GM12878 (cell line): Measurements from ENCODE around the gene CATSPERZ. TPM values are rescaled to one million over a fixed set of nuclear protein-coding genes. Genes with fewer than 3 reads are reported as not detected.

Source experiments
- ATAC-seq: fragments of 200-7000 bp; cut with Tn5 transposase; 3 replicates; pipeline ENCODE4 v1.9.1; 2020; ENCODE audit warnings: mild to moderate bottlenecking, moderate library complexity
- BruUV-seq: library from RNA; stranded (reverse); fragments of 400-500 nt; replicated peaks from 2 replicates; lab custom pipeline; 2021; lab: Mats Ljungman, UMichigan
- CTCF ChIA-PET: fragments of 300-600 bp; sonication (Branson Sonifier 250); formaldehyde crosslinking; extraction: SDS; loops from one replicate; lab custom pipeline; 2021; ENCODE audit warnings: inconsistent platforms; lab: Yijun Ruan, JAX
- POLR2A ChIA-PET: fragments of 350-600 bp; formaldehyde crosslinking; extraction: SDS; loops from one replicate; lab custom pipeline; 2021; ENCODE audit warnings: inconsistent platforms; lab: Charles Lee
- RAD21 ChIA-PET: fragments of 300-600 bp; sonication (Branson Sonifier 250); formaldehyde crosslinking; loops from one replicate; lab custom pipeline; 2023; ENCODE audit warnings: antibody characterized with exemption; ENCODE audit not compliant: unreplicated experiment; lab: Charles Lee
- SMC1A ChIA-PET: fragments of 300-600 bp; sonication (Branson Sonifier 250); formaldehyde crosslinking; loops from one replicate; lab custom pipeline; 2023; ENCODE audit not compliant: unreplicated experiment, uncharacterized antibody; lab: Charles Lee
- DNase-seq: peaks from one replicate; pipeline ENCODE4 v3.0.0-alpha.2; 2011; ENCODE audit warnings: low read depth, low spot score
- FAIRE-seq: peaks from 3 replicates; lab custom pipeline; 2011; peaks lifted over from hg19 to GRCh38; lab: Jason Lieb, UNC
- H2AFZ ChIP-seq: 2 replicates; pipeline ENCODE4 v1.6.0; 2011; ENCODE audit warnings: low read depth, low read length, control low read depth; ENCODE audit not compliant: control insufficient read depth
- H3K27ac ChIP-seq: 2 replicates; pipeline ENCODE4 v1.5.1; 2011; ENCODE audit warnings: control low read depth; ENCODE audit not compliant: control insufficient read depth, insufficient read depth
- H3K27me3 ChIP-seq, 2 experiments: replicated peaks in 1 of 2; 2 replicates each; pipeline versions ENCODE4 v1.6.0 to v1.6.1; 2011; ENCODE audit warnings: low read length in 1 of 2; ENCODE audit not compliant: control insufficient read depth in 2 of 2, insufficient read depth in 2 of 2
- H3K36me3 ChIP-seq, 2 experiments: 2 replicates each; pipeline ENCODE4 v1.5.1; 2011; ENCODE audit warnings: low read length in 1 of 2; ENCODE audit not compliant: control insufficient read depth in 2 of 2, insufficient read depth in 2 of 2
- H3K4me1 ChIP-seq: 2 replicates; pipeline ENCODE4 v1.6.1; 2011; ENCODE audit warnings: mild to moderate bottlenecking, low read length, moderate library complexity, mixed read lengths; ENCODE audit not compliant: control insufficient read depth, insufficient read depth
- H3K4me2 ChIP-seq: 2 replicates; pipeline ENCODE4 v1.6.0; 2011; ENCODE audit warnings: control low read depth; ENCODE audit not compliant: control insufficient read depth, insufficient read depth
- H3K4me3 ChIP-seq: fragments of 200-600 bp; sonication (generic); 2 replicates; pipeline ENCODE4 v1.5.1; 2016
- H3K79me2 ChIP-seq: 2 replicates; pipeline ENCODE4 v1.6.0; 2011; ENCODE audit warnings: low read length; ENCODE audit not compliant: control insufficient read depth, insufficient read depth
- H3K9ac ChIP-seq: 2 replicates; pipeline ENCODE4 v1.8.0; 2011; ENCODE audit warnings: low read length, control low read depth, mixed read lengths; ENCODE audit not compliant: control insufficient read depth, insufficient read depth
- H3K9me3 ChIP-seq: replicated peaks from 3 replicates; pipeline ENCODE4 v1.5.1; 2011; ENCODE audit warnings: mild to moderate bottlenecking, low read length; ENCODE audit not compliant: control insufficient read depth, insufficient read depth
- H4K20me1 ChIP-seq: 2 replicates; pipeline ENCODE4 v1.6.0; 2011; ENCODE audit not compliant: control insufficient read depth, insufficient read depth
- BCL11A ChIP-seq: IDR thresholded peaks from 2 replicates; pipeline ENCODE4 v1.6.1; 2011; ENCODE audit warnings: low read depth, low read length
- NR2C2 ChIP-seq: IDR thresholded peaks from 2 replicates; pipeline ENCODE4 v1.6.1; 2011; ENCODE audit warnings: borderline replicate concordance, low read depth; ENCODE audit not compliant: control insufficient read depth, insufficient read length
- NR2F1 ChIP-seq: fragments of 450-650 bp; conservative IDR thresholded peaks from 2 replicates; pipeline ENCODE4 v1.6.1; 2017; ENCODE audit warnings: mild to moderate bottlenecking
- POLR2A ChIP-seq: IDR thresholded peaks from 2 replicates; pipeline ENCODE4 v1.6.1; 2011; ENCODE audit warnings: low read depth, mild to moderate bottlenecking, low read length
- RELA ChIP-seq: fragments of 450-650 bp; IDR thresholded peaks from 2 replicates; pipeline ENCODE4 v1.8.0; 2014; ENCODE audit warnings: borderline replicate concordance; ENCODE audit not compliant: partially characterized antibody
- RUNX3 ChIP-seq: IDR thresholded peaks from 2 replicates; pipeline ENCODE4 v1.6.1; 2012; ENCODE audit warnings: low read length, inconsistent platforms
- SP1 ChIP-seq: IDR thresholded peaks from one replicate; pipeline ENCODE4 v1.6.1; 2011; ENCODE audit warnings: low read depth, low read length
- SREBF1 ChIP-seq: IDR thresholded peaks from 2 replicates; pipeline ENCODE4 v1.6.1; 2012; ENCODE audit warnings: mild to moderate bottlenecking, low read length
- TCF3 ChIP-seq: IDR thresholded peaks from 2 replicates; pipeline ENCODE4 v1.6.1; 2012; ENCODE audit warnings: low read depth, mild to moderate bottlenecking, low read length, borderline replicate concordance; ENCODE audit not compliant: insufficient read depth
- WGBS: methylation state at CpG from one replicate; pipeline ENCODE4 v1.1.6; 2016; ENCODE audit warnings: low lambda C conversion rate; ENCODE audit not compliant: insufficient replicate concordance, insufficient coverage; ENCODE audit errors: missing lambda C conversion rate; 5-methylcytosine and 5-hydroxymethylcytosine counted together
- in situ Hi-C: fragments of 300-500 bp; cut with MboI; formaldehyde crosslinking; loops from 9 replicates; pipeline ENCODE4 v1.14.3; 2018; ENCODE audit warnings: mixed read lengths
- intact Hi-C: fragments of 100-400 bp; cut with micrococcal nuclease; formaldehyde crosslinking; loops from one replicate; pipeline ENCODE4 v1.14.2; 2022; ENCODE audit not compliant: unreplicated experiment
- polyA plus RNA-seq, 11 experiments: library from polyadenylated mRNA; depleted of rRNA in 4 of 11; unstranded in 6 of 11; stranded (reverse) in 5 of 11; fragments of >200 nt; fragmentation: Nextera tagmentation in 4 of 11; fragmentation: Illumina TruSeq in 1 of 11; extraction: Ambion mirVana in 4 of 11; extraction: Trizol in 1 of 11; gene quantifications; 1 replicate in 1 of 11; 2 replicates in 10 of 11; pipeline versions ENCODE4 v1.2.1 to v1.2.3, GENCODE V29; 2011 to 2016; ENCODE audit warnings: inconsistent platforms in 2 of 11, missing spikeins in 2 of 11, low read depth in 1 of 11
- total RNA-seq, 4 experiments: library from RNA; depleted of rRNA in 3 of 4; stranded (reverse); fragments of >200 nt in 3 of 4; fragmentation: Illumina TruSeq in 1 of 4; extraction: Trizol in 1 of 4; gene quantifications; 2 replicates each; pipeline versions ENCODE4 v1.2.1 to v1.2.3, GENCODE V29; 2013 to 2021
- TF ChIP-seq, protein P1 (sequence below): fragments of 450-650 bp; IDR thresholded peaks from 2 replicates; pipeline ENCODE4 v1.6.1; 2017; ENCODE audit warnings: low read depth, mild to moderate bottlenecking, moderate library complexity
- TF ChIP-seq, protein P2 (sequence below): IDR thresholded peaks from 2 replicates; pipeline ENCODE4 v1.6.1; 2012; ENCODE audit warnings: low read depth, low read length, improper control_type of control experiment
- TF ChIP-seq, protein P3 (sequence below): IDR thresholded peaks from 2 replicates; pipeline ENCODE4 v1.6.1; 2011; ENCODE audit warnings: low read depth, low read length, improper control_type of control experiment, borderline replicate concordance
- TF ChIP-seq, protein P4 (sequence below): fragments of 450-650 bp; formaldehyde crosslinking; IDR thresholded peaks from 2 replicates; pipeline ENCODE4 v1.4.0; 2022; ENCODE audit warnings: mild to moderate bottlenecking, moderate library complexity

CATSPERZ gene
- total and polyA plus RNA-seq, 10 of the 15 experiments (the other 5 are each of a cell fraction or from before 2014, with no cell fraction given) = 0.12 to 0.31 TPM; not detected in 8

DNA sequence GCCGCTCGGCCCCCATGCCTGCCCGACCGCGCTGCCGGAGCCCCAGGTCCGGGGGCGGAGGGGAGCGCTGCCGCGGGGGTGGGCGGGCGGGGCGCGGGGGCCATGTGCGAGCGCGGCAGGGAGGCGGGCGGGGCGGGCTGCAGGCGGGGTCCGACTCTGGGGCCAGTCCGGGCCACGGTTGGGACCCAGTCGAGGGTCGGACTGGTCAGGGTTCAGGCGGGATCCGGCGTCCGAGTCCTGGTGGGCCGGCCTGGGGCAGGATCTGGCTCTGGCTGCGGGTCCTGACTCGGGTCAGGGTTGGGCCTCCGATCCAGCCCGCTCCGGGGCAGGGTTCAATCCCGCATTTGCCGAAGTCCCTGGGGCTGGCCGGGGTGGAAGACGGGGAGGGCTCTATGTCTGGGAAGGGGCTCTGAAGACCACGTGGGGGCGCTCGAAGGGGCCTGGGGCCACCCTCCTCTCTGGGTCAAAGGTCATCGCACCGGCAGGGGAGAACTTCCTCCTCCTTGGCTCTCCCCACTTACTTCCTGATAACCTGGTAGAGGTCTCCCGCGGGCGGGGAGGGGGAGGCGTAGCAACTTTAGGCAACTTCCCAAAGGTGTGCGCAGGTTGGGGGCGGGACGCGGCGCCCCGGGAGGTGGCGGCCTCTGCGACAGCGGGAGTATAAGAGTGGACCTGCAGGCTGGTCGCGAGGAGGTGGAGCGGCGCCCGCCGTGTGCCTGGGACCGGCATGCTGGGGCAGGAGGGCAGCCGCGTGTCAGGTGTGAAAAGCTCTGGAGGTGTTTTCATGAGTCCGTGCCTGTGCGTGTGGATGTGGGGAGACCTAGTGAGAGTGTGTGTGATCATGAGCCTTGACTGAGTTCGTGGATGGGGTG is 5.8 kb downstream of the CATSPERZ start:
- ATAC-seq (peak; percentile 37), FAIRE-seq (no peak), DNase-seq (no peak)
- BruUV-seq = TSS peak; percentile 73
- H2AFZ ChIP-seq = peak overlapping the region; percentile 58
- ChIA-PET SMC1A (interaction anchor here (2.0 to 5.7 kb wide), 4 partner anchors 12 to 100 kb away, joined by 7 to 98 read pairs (median 12); partner anchors contain the start of genes FERMT3, PRDX5 and TRMT112), CTCF (interaction anchor here (0.5 to 5.8 kb wide), 9 partner anchors 11 to 174 kb away, joined by 3 to 74 read pairs (median 13); partner anchors contain the start of genes BAD, GPR137, PRDX5 and TRMT112), POLR2A (interaction anchor here (0.6 to 5.8 kb wide), 7 partner anchors 11 to 101 kb away, joined by 3 to 70 read pairs (median 14); partner anchors contain the start of genes BAD, FERMT3, PRDX5 and TRMT112), RAD21 (interaction anchor here (0.6 to 5.8 kb wide), 7 partner anchors 12 to 99 kb away, joined by 3 to 125 read pairs (median 6); partner anchors contain the start of genes FERMT3, PRDX5 and TRMT112)
- H3K27ac ChIP-seq = peak overlapping the region; percentile 79
- WGBS = 2% methylated on average over 41 of the region's 71 CpGs
- intact Hi-C loops = loop anchor here (1.0 to 2.0 kb wide), 5 partner anchors 11 to 65 kb away; partner anchors contain the start of genes CCDC88B, FKBP2 and TRMT112
- peak overlapping the region; percentile 99 for H3K4me2 ChIP-seq
- H3K79me2 ChIP-seq = peaks cover 24% of the 10 kb centered on the region
- H3K4me3 ChIP-seq = peak overlapping the region; percentile 78
- no peaks in the 10 kb centered on the region for H4K20me1 ChIP-seq
- in situ Hi-C loops = no loop called here
- peaks cover 0 to 3% of the 10 kb centered on the region in 2 experiments; a peak in 2 of 4 replicates for H3K36me3 ChIP-seq
- peaks cover 0 to under 1% of the 10 kb centered on the region in 2 experiments; a peak in 2 of 4 replicates for H3K27me3 ChIP-seq
- H3K9ac ChIP-seq = peak overlapping the region; percentile 80
- peaks cover 18% of the 10 kb centered on the region for H3K4me1 ChIP-seq
- no peaks in the 10 kb centered on the region for H3K9me3 ChIP-seq
- TF ChIP-seq, protein P1, sequence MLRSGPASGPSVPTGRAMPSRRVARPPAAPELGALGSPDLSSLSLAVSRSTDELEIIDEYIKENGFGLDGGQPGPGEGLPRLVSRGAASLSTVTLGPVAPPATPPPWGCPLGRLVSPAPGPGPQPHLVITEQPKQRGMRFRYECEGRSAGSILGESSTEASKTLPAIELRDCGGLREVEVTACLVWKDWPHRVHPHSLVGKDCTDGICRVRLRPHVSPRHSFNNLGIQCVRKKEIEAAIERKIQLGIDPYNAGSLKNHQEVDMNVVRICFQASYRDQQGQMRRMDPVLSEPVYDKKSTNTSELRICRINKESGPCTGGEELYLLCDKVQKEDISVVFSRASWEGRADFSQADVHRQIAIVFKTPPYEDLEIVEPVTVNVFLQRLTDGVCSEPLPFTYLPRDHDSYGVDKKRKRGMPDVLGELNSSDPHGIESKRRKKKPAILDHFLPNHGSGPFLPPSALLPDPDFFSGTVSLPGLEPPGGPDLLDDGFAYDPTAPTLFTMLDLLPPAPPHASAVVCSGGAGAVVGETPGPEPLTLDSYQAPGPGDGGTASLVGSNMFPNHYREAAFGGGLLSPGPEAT = 0 out of 2 replicates have a peak, but pooled peaks have one; percentile 25
- no peak for TF ChIP-seq RUNX3
- TF ChIP-seq POLR2A = peak; percentile 82
- TF ChIP-seq BCL11A = no peak
- 0 out of 2 replicates have a peak, but pooled peaks have one; percentile 15 for TF ChIP-seq TCF3
- TF ChIP-seq, protein P2, sequence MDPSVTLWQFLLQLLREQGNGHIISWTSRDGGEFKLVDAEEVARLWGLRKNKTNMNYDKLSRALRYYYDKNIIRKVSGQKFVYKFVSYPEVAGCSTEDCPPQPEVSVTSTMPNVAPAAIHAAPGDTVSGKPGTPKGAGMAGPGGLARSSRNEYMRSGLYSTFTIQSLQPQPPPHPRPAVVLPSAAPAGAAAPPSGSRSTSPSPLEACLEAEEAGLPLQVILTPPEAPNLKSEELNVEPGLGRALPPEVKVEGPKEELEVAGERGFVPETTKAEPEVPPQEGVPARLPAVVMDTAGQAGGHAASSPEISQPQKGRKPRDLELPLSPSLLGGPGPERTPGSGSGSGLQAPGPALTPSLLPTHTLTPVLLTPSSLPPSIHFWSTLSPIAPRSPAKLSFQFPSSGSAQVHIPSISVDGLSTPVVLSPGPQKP = no peak
- TF ChIP-seq, protein P3, sequence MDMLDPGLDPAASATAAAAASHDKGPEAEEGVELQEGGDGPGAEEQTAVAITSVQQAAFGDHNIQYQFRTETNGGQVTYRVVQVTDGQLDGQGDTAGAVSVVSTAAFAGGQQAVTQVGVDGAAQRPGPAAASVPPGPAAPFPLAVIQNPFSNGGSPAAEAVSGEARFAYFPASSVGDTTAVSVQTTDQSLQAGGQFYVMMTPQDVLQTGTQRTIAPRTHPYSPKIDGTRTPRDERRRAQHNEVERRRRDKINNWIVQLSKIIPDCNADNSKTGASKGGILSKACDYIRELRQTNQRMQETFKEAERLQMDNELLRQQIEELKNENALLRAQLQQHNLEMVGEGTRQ = no peak
- TF ChIP-seq, protein P4, sequence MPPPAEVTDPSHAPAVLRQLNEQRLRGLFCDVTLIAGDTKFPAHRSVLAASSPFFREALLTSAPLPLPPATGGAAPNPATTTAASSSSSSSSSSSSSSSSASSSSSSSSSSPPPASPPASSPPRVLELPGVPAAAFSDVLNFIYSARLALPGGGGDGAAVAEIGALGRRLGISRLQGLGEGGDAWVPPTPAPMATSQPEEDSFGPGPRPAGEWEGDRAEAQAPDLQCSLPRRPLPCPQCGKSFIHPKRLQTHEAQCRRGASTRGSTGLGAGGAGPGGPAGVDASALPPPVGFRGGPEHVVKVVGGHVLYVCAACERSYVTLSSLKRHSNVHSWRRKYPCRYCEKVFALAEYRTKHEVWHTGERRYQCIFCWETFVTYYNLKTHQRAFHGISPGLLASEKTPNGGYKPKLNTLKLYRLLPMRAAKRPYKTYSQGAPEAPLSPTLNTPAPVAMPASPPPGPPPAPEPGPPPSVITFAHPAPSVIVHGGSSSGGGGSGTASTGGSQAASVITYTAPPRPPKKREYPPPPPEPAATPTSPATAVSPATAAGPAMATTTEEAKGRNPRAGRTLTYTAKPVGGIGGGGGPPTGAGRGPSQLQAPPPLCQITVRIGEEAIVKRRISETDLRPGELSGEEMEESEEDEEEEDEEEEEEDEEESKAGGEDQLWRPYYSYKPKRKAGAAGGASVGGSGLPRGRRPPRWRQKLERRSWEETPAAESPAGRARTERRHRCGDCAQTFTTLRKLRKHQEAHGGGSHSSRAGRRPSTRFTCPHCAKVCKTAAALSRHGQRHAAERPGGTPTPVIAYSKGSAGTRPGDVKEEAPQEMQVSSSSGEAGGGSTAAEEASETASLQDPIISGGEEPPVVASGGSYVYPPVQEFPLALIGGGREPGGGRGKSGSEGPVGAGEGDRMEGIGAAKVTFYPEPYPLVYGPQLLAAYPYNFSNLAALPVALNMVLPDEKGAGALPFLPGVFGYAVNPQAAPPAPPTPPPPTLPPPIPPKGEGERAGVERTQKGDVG = no peak
- no peak for TF ChIP-seq SREBF1
- peak; percentile 98 for TF ChIP-seq NR2F1
- no peak for TF ChIP-seq RELA
- peak; percentile 67 for TF ChIP-seq NR2C2
- no peak for TF ChIP-seq SP1
